WTC11 (cell line): ENCODE data around the gene CCL7.

ENCODE experiments used
- GABPB1 ChIP-seq: sonication (generic); formaldehyde crosslinking; IDR thresholded peaks from 2 replicates; pipeline ENCODE4 v1.8.1; 2023; ENCODE audit warnings: mild to moderate bottlenecking, missing genetic modification reagents
- TF ChIP-seq, protein P1 (sequence below): fragments of 200-600 bp; IDR thresholded peaks from 2 replicates; pipeline ENCODE4 v1.8.0; 2022; ENCODE audit warnings: antibody characterized with exemption
- TF ChIP-seq, protein P2 (sequence below): sonication (generic); formaldehyde crosslinking; IDR thresholded peaks from 2 replicates; pipeline ENCODE4 v1.8.1; 2023; ENCODE audit warnings: mild to moderate bottlenecking, missing genetic modification reagents, borderline replicate concordance

DNA sequence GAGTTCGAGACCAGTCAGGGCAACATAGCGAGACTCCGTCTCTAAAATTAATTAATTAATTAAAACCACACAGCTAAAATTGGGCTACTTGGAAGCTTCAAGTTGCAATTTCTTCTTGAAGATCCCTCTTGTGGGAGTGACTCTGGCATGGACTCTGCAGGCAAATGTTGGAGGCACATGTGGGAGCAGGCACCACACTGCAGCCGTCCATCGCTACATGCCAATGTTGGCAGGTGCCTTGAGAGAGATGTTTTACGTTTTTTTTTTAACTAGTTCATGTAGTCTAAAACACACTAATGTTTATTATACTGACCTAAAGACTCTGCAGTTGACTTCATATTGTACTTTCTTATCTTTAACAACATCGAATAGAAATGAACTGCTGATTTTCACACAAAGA lies 41.3 kb downstream of the CCL7 start:
- TF ChIP-seq, protein P1, sequence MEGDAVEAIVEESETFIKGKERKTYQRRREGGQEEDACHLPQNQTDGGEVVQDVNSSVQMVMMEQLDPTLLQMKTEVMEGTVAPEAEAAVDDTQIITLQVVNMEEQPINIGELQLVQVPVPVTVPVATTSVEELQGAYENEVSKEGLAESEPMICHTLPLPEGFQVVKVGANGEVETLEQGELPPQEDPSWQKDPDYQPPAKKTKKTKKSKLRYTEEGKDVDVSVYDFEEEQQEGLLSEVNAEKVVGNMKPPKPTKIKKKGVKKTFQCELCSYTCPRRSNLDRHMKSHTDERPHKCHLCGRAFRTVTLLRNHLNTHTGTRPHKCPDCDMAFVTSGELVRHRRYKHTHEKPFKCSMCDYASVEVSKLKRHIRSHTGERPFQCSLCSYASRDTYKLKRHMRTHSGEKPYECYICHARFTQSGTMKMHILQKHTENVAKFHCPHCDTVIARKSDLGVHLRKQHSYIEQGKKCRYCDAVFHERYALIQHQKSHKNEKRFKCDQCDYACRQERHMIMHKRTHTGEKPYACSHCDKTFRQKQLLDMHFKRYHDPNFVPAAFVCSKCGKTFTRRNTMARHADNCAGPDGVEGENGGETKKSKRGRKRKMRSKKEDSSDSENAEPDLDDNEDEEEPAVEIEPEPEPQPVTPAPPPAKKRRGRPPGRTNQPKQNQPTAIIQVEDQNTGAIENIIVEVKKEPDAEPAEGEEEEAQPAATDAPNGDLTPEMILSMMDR, result no peak
- TF ChIP-seq, protein P2, sequence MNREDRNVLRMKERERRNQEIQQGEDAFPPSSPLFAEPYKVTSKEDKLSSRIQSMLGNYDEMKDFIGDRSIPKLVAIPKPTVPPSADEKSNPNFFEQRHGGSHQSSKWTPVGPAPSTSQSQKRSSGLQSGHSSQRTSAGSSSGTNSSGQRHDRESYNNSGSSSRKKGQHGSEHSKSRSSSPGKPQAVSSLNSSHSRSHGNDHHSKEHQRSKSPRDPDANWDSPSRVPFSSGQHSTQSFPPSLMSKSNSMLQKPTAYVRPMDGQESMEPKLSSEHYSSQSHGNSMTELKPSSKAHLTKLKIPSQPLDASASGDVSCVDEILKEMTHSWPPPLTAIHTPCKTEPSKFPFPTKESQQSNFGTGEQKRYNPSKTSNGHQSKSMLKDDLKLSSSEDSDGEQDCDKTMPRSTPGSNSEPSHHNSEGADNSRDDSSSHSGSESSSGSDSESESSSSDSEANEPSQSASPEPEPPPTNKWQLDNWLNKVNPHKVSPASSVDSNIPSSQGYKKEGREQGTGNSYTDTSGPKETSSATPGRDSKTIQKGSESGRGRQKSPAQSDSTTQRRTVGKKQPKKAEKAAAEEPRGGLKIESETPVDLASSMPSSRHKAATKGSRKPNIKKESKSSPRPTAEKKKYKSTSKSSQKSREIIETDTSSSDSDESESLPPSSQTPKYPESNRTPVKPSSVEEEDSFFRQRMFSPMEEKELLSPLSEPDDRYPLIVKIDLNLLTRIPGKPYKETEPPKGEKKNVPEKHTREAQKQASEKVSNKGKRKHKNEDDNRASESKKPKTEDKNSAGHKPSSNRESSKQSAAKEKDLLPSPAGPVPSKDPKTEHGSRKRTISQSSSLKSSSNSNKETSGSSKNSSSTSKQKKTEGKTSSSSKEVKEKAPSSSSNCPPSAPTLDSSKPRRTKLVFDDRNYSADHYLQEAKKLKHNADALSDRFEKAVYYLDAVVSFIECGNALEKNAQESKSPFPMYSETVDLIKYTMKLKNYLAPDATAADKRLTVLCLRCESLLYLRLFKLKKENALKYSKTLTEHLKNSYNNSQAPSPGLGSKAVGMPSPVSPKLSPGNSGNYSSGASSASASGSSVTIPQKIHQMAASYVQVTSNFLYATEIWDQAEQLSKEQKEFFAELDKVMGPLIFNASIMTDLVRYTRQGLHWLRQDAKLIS (CRISPR knock-in tag), result no peak
- TF ChIP-seq GABPB1 (CRISPR knock-in tag), result no peak
